GM21528 (cell line): ENCODE results near the gene DEGS2.
"Not testable (repeated sequence)": the region's sequence is repeated elsewhere in the genome, so short reads cannot be mapped to it uniquely, and the experiment has no call there.

Experiments
- ATAC-seq: cut with Tn5 transposase; IDR thresholded peaks from one replicate; pipeline ENCODE4 v1.9.1; 2021; ENCODE audit warnings: mild to moderate bottlenecking, moderate library complexity; ENCODE audit not compliant: unreplicated experiment, low FRiP score

DEGS2 gene

DNA sequence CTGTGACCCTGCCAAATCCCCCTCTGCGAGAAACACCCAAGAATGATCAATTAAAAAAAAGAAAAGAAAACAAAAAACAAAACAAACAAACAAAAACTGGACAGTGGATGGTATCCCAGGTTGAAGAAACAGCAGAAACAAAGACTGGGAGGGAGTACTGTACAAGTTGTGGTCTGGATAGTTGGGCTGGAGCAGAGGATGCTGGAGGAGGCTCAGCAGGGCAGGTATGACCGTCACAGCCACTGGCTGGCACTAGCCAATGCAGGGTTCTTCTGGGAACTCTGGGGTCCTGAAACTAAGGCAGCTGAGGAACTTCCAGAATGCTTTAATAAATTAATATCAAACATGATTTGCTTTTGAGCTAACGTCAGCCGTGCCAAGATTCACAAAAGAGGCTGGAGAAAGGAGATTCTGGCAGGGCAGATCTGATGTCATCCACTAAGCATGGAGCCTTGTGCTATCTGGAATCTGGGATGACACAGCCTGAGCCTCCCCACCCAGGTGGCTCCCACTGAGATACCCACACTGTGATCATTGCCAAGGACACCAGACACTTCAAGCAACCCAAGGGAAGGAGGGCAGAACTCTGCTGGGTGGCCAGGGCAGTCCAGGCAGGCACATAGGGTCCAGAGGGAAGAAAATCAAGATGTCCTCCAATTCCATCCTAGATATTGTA lies 22.6 kb upstream of the DEGS2 start:
- not testable (repeated sequence) for ATAC-seq

DNA sequence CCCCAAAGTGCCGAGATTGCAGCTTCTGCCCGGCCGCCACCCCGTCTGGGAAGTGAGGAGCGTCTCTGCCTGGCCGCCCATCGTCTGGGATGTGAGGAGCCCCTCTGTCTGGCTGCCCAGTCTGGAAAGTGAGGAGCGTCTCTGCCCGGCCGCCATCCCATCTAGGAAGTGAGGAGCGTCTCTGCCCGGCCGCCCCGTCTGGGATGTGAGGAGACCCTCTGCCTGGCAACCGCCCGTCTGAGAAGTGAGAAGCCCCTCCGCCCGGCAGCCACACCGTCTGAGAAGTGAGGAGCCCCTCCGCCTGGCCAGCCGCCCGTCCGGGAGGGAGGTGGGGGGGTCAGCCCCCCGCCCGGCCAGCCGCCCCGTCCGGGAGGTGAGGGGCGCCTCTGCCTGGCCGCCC lies 21.2 kb upstream of the DEGS2 start:
- not testable (repeated sequence) for ATAC-seq

DNA sequence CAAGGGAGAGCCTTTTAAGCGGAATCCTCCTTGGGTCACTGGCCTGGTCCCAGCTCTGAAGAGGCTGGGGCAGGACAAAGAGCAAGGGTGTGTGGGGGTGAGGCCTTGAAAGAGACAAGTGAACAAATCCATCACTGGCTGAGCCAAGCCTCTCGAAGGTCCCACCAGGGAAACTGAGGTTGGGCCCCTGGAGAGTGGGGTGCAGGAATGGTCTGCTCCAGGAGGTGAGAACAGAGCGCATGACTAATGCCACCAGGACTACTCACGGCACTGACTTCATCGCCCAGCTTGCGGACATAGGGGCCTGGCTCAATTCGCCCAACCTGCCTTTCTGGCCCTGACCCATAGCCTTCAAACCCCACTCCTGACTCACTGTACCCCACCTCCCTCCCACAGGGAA lies 19.2 kb upstream of the DEGS2 start:
- ATAC-seq, result no peak

DNA sequence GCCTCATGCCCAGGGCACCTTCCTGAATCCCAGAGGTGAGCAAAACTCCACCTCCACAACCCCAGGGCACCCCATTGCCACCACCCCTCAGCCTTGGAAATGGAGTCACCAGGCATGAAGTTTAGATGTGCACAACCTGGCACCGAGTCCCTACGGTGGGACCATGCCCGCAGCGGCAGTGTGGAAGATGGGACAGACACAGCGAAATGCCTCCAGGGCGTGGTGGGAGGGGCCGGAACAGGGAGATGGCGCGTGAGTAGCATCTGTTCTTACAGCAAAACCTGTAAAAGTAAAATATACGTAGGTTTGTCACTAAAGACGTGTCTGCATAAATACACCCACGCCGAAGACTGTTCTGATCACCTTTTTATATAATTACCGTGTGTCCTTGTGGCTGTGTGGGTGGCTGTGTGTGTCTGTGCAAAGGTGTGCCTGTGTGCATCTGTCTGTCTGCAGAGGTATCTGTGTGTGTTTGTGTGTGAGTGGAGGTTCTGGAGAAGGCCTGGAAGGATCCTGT lies 17.4 kb upstream of the DEGS2 start:
- no peak for ATAC-seq

DNA sequence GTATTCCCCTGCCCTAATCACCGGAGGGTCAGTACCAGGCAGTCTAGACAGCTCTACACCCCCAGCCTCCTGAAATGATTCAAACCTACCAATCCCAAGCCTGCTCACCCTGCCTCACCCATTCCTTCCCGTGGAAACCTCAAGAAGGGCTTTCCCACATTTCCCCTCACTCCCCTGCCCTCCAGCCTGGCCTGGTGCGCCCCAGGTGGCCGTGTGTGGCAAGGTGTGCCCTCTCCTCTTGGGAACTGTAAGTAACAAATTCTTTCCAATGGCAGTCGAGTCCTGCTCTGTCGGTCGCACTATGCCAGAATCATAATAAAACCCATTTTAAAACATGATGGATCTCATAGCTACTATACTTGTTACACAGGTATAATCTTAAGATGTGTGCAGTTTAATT lies 13.9 kb upstream of the DEGS2 start:
- no peak for ATAC-seq

DNA sequence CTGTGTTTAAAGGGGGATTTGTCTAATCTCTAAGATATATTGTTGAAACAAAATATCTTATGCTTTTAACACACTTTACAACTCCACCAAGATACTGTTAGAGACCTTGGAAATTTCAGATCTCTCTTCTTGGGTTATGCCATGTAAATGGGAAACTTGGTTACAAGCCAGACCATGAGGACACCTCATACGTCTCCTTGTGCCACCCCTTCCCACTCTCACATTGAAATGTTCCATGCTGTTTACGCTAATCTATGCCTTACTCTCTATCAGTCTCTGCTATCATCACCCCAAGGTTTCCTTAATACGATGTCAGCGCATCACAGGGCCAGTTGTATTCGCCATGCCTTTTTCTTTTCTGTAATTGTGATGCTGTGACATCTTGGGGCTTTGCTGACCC lies 13.4 kb upstream of the DEGS2 start:
- no peak for ATAC-seq

DNA sequence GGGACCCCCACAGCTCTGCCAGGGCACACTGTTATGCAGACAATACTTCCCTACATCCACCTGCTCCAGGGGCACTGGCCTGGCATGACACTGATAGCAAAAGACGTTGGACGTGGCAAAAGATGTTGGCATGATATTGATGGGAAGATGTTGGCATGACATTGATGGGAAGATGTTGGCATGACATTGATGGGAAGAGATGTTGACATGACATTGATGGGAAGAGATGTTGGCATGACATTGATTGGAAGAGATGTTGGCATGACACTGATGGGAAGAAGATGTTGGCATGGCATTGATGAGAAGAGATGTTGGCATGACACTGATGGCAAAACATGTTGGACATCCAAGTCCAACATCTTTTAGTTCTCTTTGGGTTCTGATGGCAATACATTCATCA lies 11.4 kb upstream of the DEGS2 start:
- no peak for ATAC-seq

DNA sequence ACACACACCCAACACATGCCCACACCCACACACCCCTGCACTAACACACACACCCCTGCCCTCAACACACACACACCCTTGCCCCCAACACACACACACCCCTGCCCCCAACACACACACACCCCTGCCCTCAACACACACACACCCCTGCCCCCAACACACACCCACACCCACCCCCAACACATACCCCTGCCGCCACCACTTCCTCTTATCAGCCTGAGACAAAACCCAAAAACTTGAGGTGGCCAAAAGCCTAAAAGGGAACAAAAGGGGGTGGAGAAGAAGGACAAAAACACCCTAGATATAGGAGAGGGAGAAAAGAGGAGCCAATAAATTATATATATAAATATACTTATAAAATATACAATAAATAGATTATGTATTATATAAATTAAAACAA lies 9.1 kb upstream of the DEGS2 start:
- ATAC-seq, result no peak

DNA sequence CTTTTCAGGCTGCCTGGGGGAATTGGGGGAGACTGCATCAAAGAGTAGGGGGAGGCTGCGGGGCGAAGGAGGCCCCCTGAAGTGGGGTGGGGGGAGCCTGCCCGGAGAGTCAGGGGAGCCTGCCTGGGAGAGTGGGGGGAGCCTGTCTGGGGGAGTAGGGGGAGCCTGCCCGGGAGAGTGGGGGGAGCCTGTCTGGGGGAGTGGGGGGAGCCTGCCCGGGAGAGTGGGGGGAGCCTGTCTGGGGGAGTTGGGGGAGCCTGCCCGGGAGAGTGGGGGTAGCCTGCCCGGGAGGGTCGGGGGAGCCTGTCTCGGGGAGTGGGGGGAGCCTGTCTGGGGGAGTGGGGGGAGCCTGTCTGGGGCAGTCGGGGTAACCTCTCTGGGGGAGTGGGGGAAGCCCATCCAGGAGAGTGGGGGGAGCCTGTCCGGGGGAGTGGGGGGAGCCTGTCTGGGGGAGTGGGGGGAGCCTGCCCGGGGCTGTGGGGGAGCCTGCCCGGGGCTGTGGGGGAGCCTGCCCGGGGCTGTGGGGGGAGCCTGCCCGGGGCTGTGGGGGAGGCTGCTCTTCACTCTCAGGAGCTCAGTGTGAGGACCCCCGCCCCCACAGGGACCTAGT lies 6.5 kb upstream of the DEGS2 start:
- ATAC-seq, result no peak

DNA sequence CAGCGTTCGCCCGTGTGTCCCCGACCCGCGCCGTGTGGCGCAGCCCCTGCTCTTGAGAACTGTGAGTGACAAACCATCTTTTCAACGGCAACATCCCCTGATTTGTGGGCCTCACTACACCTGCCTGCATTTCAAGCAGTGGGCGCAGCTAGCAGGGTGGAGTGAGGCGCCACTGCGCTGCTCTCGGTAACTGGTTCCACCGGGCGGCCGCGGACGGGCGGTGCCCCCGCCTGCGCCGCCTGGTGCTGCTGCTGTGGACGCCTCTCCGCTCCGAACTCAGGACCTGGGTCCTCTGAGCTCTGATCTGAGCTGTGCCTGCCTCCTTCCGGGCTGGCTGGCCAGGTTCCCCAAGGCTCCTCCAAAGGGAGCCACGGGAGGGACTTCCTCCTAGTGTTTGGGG lies 5.9 kb upstream of the DEGS2 start:
- no peak for ATAC-seq

DNA sequence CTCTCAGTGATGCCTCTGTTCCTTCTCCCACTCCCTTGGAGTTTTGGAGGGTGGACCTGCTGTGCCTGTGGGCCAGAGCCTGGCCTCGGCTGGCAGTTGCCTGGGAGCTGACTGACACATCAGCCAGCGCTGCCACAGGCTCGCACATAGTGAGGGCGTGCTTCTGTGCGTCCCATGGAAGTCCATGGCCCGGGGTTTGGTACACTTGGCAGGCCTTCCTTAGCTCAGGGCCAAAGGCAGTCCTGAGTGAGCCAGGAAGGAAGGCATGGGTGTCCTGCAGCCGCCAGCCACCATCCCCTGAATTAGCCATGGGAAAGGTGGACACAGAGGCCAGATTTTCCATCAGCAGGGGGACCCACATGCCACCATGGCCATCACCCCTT lies 1.1 kb upstream of the DEGS2 start:
- ATAC-seq, result no peak

DNA sequence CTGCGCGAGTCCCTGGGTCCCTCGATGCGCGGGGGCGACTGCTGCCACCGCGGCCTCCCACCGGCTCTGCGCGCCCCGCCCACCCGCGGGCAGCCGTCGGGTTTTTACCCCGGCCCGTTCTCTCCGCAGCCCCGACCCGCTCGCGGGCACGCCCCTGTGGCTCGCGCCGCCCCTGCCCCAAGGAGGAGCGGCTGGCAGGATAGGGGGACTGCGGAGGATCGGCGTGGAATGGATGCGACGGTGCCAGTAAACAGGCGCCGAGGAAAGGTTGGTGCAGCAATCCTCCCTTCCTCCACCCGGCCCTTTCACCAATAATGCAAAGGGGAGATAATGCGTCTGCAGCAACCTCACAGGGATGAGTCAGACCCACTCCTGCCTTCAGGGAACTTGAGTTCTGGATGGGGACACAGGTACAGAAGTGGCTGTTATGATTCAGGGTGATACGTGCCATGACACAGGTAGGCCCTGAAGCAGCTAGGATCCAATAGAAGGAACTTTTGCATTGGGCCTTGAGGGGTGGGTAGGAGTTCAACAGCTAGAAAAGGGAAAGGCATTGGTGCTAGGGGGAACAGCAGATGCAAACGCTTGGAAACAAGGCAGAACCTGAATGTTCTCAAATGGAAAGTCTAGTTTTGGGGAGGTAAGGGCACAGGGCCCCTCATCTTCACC lies 554 bp upstream of the DEGS2 start:
- ATAC-seq, result no peak

DNA sequence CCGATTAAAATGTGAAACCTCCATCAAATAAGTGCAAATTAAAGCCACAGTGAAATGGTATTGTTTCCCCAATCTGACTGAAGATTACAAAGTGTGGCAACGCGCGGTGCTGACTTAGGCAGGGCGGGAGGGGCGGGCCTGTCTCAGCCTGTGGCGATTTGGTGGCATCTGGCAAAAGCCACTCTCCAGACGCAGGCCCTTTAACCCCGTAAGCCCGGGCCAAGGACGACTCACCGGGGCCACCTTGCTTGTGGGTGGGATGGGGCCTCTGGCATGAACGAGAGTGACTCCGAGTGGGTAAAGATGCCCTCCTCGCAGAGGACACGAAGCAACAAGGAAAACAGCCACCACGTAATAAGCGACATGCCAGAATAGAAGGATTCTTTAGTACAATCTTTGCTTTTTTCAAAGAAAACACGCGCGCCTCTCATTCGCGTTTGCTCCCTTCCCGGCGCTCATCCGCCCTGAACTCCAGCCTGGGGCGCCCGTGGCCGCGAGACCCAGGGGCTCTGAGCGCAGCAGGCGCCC lies 815 bp downstream of the DEGS2 start:
- no peak for ATAC-seq

DNA sequence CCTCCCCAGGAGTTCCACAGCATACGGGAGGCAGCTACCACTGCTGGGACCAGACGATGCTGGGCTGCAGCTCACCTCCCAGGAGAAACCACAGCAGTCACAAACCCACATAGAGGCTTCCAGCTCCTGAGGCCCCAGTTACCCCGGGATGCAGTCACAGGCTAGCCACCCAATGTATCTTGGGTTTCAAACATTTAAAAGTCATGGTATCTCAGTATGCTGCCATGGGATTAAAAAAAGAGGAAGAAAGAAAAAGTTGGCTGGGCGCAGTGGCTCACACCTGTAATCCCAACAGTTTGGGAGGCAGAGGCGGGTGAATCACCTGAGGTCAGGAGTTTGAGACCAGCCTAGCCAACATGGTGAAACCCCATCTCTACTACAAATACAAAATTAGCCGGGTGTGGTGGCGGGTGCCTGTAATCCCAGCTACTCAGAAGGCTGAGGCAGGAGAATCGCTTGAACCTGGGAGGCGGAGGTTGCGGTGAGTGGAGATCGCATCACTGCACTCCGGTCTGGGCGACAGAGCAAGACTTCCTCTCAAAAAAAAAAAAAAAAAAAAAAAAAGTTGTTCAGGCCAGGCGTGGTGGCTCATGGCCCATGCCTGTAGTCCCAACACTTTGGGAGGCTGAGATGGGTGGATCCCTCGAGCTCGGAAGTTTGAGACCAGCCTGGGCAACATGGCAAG lies 1.8 kb downstream of the DEGS2 start:
- ATAC-seq, result not testable (repeated sequence)

DNA sequence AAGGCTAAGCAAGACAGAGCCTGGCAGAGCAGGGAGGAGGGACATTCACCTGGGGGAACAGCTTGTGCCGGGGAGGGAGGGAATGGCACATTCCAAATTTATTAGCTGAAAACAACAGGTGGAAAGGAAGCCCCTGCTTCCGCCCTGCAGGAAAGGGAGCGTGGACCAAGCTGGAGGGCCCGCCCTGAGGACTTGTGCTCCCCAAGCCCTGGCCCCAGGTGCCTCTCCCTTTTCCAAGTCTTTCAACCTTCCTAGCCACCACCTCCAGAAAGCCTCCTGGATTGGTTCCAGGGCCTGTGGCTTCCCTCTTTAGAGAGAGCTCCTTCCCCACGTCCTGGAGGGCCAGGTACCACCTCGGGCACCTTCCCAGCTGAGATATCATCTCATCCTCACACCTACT lies 2.7 kb downstream of the DEGS2 start:
- no peak for ATAC-seq

DNA sequence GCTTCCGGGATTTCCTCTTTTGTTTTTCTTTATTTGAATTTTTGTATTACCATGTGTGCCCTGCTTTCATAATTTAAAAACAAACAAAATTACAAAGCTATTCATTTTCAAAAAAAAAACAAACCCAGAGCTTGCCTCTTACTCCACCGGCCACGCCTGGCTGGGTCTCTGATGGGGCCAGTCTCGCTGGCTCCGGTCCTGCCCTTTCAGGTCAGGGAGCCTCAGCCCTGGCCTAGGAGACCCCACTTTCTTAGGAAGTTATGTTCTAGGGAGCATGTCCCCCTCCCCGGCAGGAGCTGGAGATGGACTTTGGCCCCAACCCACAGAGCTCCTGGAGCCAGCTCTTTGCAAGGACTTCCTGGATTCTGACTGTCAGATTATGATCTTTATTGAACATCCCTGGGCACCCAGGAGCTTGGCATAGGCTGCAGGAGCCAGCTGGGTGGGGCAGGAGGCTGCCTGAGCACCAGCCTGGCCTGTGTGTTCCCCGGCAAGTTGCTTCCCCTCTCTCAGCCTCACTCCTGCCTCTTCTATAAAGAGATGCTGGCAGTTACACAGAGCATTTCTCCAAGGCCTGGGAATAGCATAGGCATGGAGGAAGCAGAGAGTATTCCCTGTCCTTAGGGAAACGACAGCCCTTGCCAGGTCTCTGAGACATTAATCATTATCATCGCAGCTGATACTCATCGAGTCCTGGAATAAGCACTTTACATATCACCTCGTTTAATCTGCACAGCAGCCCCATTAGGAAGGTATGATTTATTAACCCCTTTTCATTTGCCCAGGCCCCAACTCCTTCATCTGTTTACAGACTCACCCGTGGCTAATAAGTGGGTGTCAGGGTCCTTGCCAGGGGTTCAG lies 3.5 kb downstream of the DEGS2 start:
- ATAC-seq, result no peak

DNA sequence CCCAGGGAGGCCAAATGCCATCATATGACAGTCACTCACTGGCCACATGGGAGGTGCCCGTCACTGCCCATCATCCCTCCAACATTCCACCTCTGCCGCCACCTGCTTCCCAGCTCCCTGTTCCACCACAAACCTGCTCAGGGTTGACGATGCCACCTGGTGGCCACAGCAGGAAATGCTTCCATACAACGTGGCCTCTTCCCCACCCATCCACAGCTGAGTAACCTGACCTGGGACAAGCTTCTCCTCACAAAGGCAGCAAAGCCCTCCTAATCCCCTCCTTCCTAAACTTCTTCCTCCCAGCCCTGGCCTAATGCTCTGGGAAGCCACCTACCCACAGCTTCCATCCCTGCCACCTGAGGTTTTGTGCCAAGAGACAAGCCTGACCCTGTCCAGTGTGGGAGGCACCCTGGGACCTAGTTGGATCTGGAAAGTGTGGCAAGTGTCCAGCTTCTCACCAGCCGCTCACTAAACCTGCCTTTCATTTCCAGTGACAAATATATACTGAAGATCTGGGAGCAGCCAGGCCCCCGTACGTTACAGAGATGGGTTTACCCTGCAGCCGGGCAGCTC lies 4.3 kb downstream of the DEGS2 start:
- ATAC-seq, result no peak

DNA sequence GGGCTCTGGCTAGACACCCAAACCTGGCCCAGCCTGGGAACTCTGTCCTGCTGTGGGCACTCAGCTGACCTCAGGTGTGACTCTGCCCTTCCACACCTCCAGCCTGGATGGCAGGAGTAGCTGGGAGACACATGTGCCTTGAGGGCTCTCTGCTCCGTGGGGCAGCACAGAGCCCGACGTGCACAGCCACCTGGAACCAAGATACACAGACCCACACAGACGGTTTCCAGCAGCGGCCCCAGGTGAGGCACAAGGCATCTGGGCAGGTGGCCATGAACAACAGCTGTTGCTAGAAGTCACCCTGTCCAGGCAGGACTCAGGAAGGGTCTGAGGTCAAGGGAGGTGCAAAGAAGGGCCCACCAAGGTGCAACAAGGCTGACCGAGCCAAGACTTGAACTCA lies 5.9 kb downstream of the DEGS2 start:
- ATAC-seq, result no peak

DNA sequence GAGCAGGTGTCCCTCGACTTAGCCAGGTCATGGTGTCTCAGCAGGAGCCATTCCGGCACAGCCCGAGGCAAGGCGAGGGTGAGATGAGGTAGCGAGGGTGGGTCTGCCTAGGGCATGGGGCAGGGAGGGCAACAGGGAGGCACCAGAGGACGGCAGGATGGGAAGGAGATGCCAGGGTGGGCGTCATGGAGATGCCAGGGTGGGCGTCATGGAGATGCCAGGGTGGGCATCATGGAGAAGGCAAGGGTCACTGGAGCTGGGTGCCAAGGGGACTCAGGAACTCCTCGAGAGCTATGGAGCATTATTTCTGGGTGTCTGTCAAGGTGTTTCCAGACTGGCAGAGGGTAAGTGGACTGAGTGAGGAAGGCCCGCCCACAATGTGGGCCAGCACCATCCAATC lies 7.4 kb downstream of the DEGS2 start:
- ATAC-seq, result no peak
